ENCODE results near the gene PSMB3.

DNA sequence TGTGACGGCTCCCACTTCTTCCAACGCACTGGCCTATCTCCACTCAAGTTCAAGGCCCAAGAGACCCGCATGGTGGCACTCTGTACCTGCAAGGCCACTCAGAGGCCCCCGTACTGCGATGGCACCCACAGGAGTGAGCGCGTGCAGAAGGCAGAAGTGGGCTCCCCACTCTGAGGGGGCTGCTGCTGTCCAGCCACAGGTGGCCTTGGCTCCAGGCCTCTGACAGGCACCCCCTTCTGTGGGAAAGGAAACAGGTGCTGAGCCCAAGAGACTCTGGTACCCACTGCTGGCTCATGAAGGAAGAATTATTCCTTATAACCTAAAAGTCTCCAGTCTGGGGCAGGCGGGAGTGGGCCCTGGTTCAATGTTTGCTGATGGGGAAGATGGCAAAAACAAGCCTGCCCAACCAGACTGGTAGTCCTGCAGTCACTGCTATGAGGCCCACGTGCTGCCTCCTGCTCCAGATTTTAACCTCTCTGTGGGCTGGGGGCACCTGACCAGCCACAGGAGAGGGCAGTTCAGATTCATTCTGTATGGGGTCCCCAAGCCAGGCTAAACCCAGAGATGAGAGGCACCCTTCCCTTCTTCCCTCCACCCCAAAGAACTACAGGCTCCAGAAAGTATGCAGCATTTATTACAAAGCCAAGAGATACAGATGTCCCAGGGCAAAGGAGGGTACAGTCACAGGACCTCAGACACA lies 19.1 kb upstream of the PSMB3 start:
- TF ChIP-seq, protein P1, sequence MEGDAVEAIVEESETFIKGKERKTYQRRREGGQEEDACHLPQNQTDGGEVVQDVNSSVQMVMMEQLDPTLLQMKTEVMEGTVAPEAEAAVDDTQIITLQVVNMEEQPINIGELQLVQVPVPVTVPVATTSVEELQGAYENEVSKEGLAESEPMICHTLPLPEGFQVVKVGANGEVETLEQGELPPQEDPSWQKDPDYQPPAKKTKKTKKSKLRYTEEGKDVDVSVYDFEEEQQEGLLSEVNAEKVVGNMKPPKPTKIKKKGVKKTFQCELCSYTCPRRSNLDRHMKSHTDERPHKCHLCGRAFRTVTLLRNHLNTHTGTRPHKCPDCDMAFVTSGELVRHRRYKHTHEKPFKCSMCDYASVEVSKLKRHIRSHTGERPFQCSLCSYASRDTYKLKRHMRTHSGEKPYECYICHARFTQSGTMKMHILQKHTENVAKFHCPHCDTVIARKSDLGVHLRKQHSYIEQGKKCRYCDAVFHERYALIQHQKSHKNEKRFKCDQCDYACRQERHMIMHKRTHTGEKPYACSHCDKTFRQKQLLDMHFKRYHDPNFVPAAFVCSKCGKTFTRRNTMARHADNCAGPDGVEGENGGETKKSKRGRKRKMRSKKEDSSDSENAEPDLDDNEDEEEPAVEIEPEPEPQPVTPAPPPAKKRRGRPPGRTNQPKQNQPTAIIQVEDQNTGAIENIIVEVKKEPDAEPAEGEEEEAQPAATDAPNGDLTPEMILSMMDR (IDR thresholded peaks at IDR 0.05): no peak
- TF ChIP-seq POLR2A (IDR thresholded peaks at IDR 0.05): no peak
